Mammary epithelial cell (primary cell): ENCODE data around the gene TBX2.

Experiments
- EZH2 ChIP-seq: IDR thresholded peaks from 2 replicates; pipeline ENCODE4 v1.6.1; 2012; ENCODE audit warnings: low read length, inconsistent platforms, borderline replicate concordance
- TF ChIP-seq, protein P1 (sequence below), 2 donors: IDR thresholded peaks in 1 of 2; conservative IDR thresholded peaks in 1 of 2; 2 replicates each; pipeline ENCODE4 v1.5.1; 2011 to 2012; ENCODE audit warnings: inconsistent platforms in 2 of 2, low read length in 2 of 2, mild to moderate bottlenecking in 2 of 2, control low read depth in 1 of 2, low read depth in 1 of 2; ENCODE audit not compliant: insufficient read depth in 1 of 2; ENCODE audit errors: extremely low read depth in 1 of 2

DNA sequence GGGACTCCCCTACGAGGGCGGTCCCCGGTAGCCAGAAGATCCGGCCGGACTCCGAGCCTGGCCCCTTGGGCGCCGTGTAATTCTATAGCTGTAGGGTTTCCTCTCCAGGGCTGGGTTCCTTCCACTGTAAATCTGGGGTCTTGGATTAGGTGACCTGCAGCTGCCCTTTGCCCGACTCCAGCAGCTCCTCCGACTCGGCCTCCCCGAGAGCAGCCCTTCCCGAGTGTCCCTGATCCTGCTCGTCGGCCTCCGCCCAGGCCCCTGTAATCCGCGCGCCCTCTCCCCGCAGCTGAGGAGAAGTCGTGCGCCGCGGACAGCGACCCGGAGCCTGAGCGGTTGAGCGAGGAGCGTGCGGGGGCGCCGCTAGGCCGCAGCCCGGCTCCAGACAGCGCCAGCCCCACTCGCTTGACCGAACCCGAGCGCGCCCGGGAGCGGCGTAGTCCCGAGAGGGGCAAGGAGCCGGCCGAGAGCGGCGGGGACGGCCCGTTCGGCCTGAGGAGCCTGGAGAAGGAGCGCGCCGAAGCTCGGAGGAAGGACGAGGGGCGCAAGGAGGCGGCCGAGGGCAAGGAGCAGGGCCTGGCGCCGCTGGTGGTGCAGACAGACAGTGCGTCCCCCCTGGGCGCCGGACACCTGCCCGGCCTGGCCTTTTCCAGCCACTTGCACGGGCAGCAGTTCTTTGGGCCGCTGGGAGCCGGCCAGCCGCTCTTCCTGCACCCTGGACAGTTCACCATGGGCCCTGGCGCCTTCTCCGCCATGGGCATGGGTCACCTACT is 5.5 kb downstream of the TBX2 start:
- no peak for TF ChIP-seq EZH2
- TF ChIP-seq, protein P1, sequence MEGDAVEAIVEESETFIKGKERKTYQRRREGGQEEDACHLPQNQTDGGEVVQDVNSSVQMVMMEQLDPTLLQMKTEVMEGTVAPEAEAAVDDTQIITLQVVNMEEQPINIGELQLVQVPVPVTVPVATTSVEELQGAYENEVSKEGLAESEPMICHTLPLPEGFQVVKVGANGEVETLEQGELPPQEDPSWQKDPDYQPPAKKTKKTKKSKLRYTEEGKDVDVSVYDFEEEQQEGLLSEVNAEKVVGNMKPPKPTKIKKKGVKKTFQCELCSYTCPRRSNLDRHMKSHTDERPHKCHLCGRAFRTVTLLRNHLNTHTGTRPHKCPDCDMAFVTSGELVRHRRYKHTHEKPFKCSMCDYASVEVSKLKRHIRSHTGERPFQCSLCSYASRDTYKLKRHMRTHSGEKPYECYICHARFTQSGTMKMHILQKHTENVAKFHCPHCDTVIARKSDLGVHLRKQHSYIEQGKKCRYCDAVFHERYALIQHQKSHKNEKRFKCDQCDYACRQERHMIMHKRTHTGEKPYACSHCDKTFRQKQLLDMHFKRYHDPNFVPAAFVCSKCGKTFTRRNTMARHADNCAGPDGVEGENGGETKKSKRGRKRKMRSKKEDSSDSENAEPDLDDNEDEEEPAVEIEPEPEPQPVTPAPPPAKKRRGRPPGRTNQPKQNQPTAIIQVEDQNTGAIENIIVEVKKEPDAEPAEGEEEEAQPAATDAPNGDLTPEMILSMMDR (conservative IDR thresholded peaks at IDR 0.05 in 1 of 2, IDR thresholded peaks at IDR 0.05 in 1 of 2; ENCODE audit: extremely low read depth in 1 of 2, insufficient read depth in 1 of 2, low read depth in 1 of 2, low read length in 2 of 2), result no peak
